ENCODE results near the gene TRMT10C.
A peak's percentile ranks its signal among the peaks of the same experiment; 100 is the strongest.
"Not testable (repeated sequence)": the region's sequence is repeated elsewhere in the genome, so short reads cannot be mapped to it uniquely, and the experiment has no call there.

The TRMT10C gene

GRCh38 chr3:101574388-101575112 is 12.9 kb downstream of the TRMT10C start:
- peak overlapping the region; percentile 99 to 100 for H3K27ac Mint-ChIP-seq
- DNase-seq (peak; percentile 68 to 72), ATAC-seq (peak; percentile 71)
- no peaks in the 10 kb centered on the region for H3K9me3 Mint-ChIP-seq
- peak overlapping the region; percentile 88 to 93 for H3K4me3 Mint-ChIP-seq
- H3K27me3 Mint-ChIP-seq: no peaks in the 10 kb centered on the region
- H3K4me1 Mint-ChIP-seq: peaks cover 67% of the 10 kb centered on the region

GRCh38 chr3:101577286-101577685 is 15.6 kb downstream of the TRMT10C start:
- Mint-ChIP-seq H3K27me3 (no peaks in the 10 kb centered on the region), H3K4me3 (peak overlapping the region in 1 of 2 donors; percentile 15), H3K4me1 (peaks cover 48% of the 10 kb centered on the region), H3K9me3 (no peaks in the 10 kb centered on the region), H3K27ac (no peak overlapping the region)
- ATAC-seq: no peak
- no peak for DNase-seq

GRCh38 chr3:101588616-101589015 is 26.9 kb downstream of the TRMT10C start:
- Mint-ChIP-seq H3K27me3 (no peaks in the 10 kb centered on the region), H3K4me1 (peaks cover 25% of the 10 kb centered on the region), H3K27ac (peak overlapping the region in 1 of 2 donors; percentile 14), H3K9me3 (no peaks in the 10 kb centered on the region), H3K4me3 (no peak overlapping the region)
- ATAC-seq (no peak), DNase-seq (no peak)

GRCh38 chr3:101591071-101591470 is 29.4 kb downstream of the TRMT10C start:
- no peak for ATAC-seq
- Mint-ChIP-seq H3K27me3 (no peaks in the 10 kb centered on the region), H3K9me3 (no peaks in the 10 kb centered on the region), H3K4me3 (no peak overlapping the region), H3K4me1 (peaks cover 18% of the 10 kb centered on the region), H3K27ac (peak overlapping the region in 1 of 2 donors; percentile 34)
- DNase-seq: no peak

- no peak for ATAC-seq
- no peaks in the 10 kb centered on the region for H3K9me3 Mint-ChIP-seq
- no peaks in the 10 kb centered on the region for H3K27me3 Mint-ChIP-seq
- DNase-seq: no peak
- no peak overlapping the region for H3K27ac Mint-ChIP-seq
- no peaks in the 10 kb centered on the region for H3K4me1 Mint-ChIP-seq
- no peak overlapping the region for H3K4me3 Mint-ChIP-seq
These were observed 41.1 kb downstream of the TRMT10C start for GRCh38 chr3:101602731-101603130.

GRCh38 chr3:101603184-101603583 is 41.5 kb downstream of the TRMT10C start:
- Mint-ChIP-seq H3K4me1 (no peaks in the 10 kb centered on the region), H3K9me3 (no peaks in the 10 kb centered on the region), H3K27me3 (no peaks in the 10 kb centered on the region), H3K4me3 (no peak overlapping the region), H3K27ac (peak overlapping the region in 1 of 2 donors; percentile 85)
- ATAC-seq (no peak), DNase-seq (no peak)

GRCh38 chr3:101605398-101605797 is 43.7 kb downstream of the TRMT10C start:
- not testable (repeated sequence) for H3K27ac Mint-ChIP-seq, ATAC-seq, DNase-seq, H3K9me3 Mint-ChIP-seq, H3K4me3 Mint-ChIP-seq, H3K4me1 Mint-ChIP-seq, H3K27me3 Mint-ChIP-seq

GRCh38 chr3:101611023-101611422 is 49.4 kb downstream of the TRMT10C start:
- Mint-ChIP-seq H3K4me1 (no peaks in the 10 kb centered on the region), H3K27ac (no peak overlapping the region), H3K9me3 (no peaks in the 10 kb centered on the region), H3K4me3 (no peak overlapping the region), H3K27me3 (no peaks in the 10 kb centered on the region)
- ATAC-seq: no peak
- no peak for DNase-seq

- H3K27me3 Mint-ChIP-seq, H3K9me3 Mint-ChIP-seq, ATAC-seq, H3K4me1 Mint-ChIP-seq, DNase-seq, H3K27ac Mint-ChIP-seq, H3K4me3 Mint-ChIP-seq: not testable (repeated sequence)
These were observed 51.3 kb downstream of the TRMT10C start for GRCh38 chr3:101613014-101613413.

- Mint-ChIP-seq H3K4me3 (no peak overlapping the region), H3K27me3 (no peaks in the 10 kb centered on the region), H3K27ac (no peak overlapping the region), H3K4me1 (no peaks in the 10 kb centered on the region), H3K9me3 (no peaks in the 10 kb centered on the region)
- ATAC-seq (no peak), DNase-seq (no peak)
These were observed 53.9 kb downstream of the TRMT10C start for GRCh38 chr3:101615525-101615924.
